NCI-H774 (cell line): Measurements from ENCODE around the gene ARHGAP10.

Experiments used
- DNase-seq: peaks from one replicate; lab custom pipeline; 2025; lab: John Stamatoyannopoulos, UW

ARHGAP10 gene, protein sequence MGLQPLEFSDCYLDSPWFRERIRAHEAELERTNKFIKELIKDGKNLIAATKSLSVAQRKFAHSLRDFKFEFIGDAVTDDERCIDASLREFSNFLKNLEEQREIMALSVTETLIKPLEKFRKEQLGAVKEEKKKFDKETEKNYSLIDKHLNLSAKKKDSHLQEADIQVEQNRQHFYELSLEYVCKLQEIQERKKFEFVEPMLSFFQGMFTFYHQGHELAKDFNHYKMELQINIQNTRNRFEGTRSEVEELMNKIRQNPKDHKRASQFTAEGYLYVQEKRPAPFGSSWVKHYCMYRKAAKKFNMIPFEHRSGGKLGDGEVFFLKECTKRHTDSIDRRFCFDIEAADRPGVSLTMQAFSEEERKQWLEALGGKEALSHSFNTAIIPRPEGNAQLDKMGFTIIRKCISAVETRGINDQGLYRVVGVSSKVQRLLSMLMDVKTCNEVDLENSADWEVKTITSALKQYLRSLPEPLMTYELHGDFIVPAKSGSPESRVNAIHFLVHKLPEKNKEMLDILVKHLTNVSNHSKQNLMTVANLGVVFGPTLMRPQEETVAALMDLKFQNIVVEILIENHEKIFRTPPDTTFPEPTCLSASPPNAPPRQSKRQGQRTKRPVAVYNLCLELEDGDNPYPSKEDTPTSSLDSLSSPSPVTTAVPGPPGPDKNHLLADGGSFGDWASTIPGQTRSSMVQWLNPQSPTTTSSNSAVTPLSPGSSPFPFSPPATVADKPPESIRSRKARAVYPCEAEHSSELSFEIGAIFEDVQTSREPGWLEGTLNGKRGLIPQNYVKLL

GRCh38 chr4:147731580-147732517 lies at the start of gene ARHGAP10:
TSS of gene ARHGAP10 (plus strand) at chr4:147732088. CDS start at chr4:147732302, 214 bp downstream.
- no peak for DNase-seq

DNA sequence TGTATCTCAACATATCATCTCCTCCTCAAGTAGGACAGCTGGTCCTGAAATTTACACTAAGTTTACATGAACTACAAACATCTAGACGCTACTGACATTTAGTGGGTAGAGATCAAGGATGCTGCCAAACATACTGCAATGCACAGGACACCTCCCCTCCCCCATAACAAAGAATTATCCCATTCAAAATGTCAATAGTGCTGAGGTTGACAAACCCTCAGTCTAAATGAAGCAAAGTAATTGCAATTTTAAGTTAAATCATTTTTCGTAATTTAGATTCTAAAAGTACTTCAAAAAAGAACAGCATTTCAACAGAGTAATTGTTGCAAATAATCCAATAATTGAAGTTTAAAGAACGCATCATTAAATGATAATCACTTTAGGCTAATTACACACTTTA lies 49.1 kb upstream of the ARHGAP10 start:
- no peak for DNase-seq

DNA sequence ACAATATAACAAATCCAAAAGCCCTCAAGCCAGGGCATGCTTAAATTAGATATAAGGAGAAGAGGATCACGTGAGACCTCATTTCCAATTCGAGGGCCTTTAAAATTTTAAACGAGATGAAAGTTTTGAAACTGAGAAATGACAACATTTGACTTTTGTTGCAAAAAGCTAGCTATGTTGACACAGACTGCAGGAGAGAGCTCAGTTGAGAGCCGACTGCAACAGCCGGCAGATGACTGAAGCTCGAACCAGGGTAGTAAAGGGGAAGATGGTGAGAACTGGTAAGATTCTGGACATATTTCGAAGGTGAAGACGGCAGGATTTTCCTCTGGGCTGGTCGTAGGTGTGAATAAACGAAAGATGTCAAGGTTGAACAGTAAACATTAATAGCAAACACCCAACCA lies 48.7 kb upstream of the ARHGAP10 start:
- no peak for DNase-seq

DNA sequence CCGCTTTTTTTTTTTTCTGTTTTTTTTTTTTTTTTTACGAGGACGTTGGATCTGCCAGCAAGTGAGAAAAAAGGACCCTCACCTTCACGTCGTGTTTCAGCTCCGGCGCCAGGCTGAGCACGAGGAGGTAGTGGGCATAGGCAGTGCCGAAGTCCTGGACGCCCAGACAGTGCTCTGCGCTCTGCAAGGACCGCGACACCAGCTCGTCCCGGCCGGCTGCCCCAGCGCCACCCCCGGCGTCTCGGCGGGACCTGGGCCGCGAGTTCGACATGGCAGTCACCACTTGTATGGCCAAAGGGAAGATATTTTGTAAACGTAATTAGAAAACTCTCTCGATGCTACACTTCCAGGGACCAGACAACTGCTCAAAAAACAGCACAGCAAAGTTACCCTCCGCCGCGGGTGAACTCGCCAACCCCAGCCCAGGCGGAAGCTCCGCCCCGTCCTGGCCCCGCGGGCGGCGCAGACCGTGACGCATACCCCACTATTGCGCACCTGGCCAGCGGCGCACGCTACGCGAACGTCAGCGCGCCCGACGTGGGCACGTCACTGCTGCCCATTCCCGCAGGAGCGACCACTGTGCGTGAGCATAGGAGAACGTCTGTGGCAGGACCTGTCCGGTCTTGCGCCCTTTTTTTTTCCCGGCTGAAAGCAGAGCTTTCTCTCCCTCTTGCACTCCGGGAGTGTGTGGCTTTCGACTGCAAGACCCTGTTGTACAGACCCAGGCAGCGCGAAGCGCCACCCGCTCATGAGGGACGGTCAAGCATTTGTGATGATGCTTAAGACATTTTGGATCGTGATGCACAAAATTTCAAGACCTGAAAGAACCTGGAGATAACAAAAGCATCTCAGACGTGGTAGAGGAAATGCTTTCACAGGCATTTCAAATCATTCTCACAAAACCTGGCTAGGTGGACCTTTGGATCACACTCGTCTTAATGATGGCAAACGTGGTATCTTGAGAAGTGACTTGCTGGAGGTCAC lies 47.9 kb upstream of the ARHGAP10 start, which contains the start of gene PRMT9:
Gene PRMT9 (minus strand): TSS at position 447 of the 984 bp plus-strand sequence. CDS start 176 bp downstream, at position 271.
- peak; percentile 61 for DNase-seq

GRCh38 chr4:147689067-147689466 lies 42.8 kb upstream of the ARHGAP10 start:
- DNase-seq, result no peak

- no peak for DNase-seq
Observed at GRCh38 chr4:147691820-147692219, 40.1 kb upstream of the ARHGAP10 start.

- no peak for DNase-seq
Observed at GRCh38 chr4:147693218-147693617, 38.7 kb upstream of the ARHGAP10 start.

DNA sequence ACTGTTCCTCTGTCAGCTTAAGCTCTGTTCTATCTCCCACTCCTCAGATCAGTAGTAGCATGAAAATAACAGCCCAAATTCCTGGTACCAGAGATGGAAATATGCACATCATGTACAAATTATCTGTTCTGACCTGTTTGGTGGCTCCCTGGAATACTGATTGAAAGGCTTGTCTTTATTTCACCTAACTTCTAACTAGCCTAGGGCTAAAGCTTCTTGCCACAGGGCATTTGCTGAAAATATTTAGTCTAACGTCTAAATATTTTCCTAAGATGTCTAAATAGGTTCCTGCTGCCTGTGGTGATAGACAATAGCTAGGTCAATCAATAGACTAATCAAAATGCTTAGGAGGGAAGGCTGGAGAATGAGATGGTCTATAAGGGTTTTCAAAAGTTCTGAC lies 35.0 kb upstream of the ARHGAP10 start:
- DNase-seq, result no peak

- DNase-seq, result no peak
Observed at GRCh38 chr4:147704846-147705245, 27.0 kb upstream of the ARHGAP10 start.

GRCh38 chr4:147707892-147708672 lies 23.8 kb upstream of the ARHGAP10 start:
- DNase-seq, result no peak

- no peak for DNase-seq
Observed at GRCh38 chr4:147709999-147710398, 21.9 kb upstream of the ARHGAP10 start.

- no peak for DNase-seq
Observed at GRCh38 chr4:147714575-147715401, 17.1 kb upstream of the ARHGAP10 start.

- no peak for DNase-seq
Observed at GRCh38 chr4:147717878-147718277, 14.0 kb upstream of the ARHGAP10 start.

GRCh38 chr4:147723326-147723725 lies 8.6 kb upstream of the ARHGAP10 start:
- DNase-seq, result no peak

GRCh38 chr4:147724468-147725201 lies 7.3 kb upstream of the ARHGAP10 start:
- no peak for DNase-seq

DNA sequence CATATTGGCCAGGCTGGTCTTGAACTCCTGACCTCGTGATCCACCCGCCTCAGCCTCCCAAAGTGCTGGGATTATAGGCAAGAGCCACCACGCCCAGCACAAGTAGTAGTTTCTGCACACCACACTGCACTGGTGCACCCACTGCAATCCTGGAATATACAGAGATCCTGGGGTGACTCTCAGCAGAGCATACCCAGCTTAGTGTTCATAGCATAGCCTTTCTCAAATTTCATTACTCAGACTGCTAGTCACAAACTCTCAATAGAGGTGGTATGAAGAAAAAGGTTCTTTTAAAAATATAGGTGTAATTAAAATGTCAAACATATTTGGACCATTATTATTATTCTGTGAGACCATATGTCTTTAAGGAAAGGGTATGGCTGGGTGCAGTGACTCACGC lies 6.2 kb upstream of the ARHGAP10 start:
- DNase-seq, result no peak

GRCh38 chr4:147727476-147728028 lies 4.3 kb upstream of the ARHGAP10 start:
- no peak for DNase-seq

DNA sequence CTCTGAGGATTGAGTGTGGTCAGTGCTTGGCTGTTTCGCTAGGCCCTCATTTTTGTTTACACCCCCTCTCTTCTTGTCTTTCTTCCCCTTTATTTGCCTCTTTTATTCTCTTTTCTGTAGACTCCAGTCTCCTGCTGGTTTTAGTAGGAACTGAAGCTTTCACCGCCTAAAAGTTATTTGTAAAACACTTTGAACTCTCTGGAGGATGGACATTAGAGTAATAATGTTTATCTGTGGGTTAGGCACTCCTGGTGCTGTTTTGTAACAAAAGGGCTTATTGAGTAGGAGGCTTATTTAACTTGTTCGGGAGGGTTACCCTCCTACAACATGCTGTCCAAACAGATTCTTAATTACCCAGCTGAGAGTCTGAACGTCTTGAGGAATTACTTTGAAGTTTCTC lies 1.6 kb upstream of the ARHGAP10 start:
- DNase-seq, result no peak
